Esophagus squamous epithelium (tissue), 4 donors: Measurements from ENCODE around the gene TMEM50B.
"Not testable (repeated sequence)": the region's sequence is repeated elsewhere in the genome, so short reads cannot be mapped to it uniquely, and the experiment has no call there.

Experiments
- POLR2A ChIP-seq, 4 donors: fragments of 450-650 bp; IDR thresholded peaks; one replicate each; pipeline ENCODE4 v1.6.1; 2017; ENCODE audit warnings: antibody characterized with exemption in 4 of 4, mild to moderate bottlenecking in 4 of 4, moderate library complexity in 3 of 4
- TF ChIP-seq, protein P1 (sequence below), 6 experiments: fragments of 450-650 bp in 4 of 6; fragments of 200-600 bp in 2 of 6; sonication (generic) in 2 of 6; IDR thresholded peaks; one replicate each; pipeline ENCODE4 v1.5.1; 2016 to 2019; ENCODE audit warnings: antibody characterized with exemption in 6 of 6, mild to moderate bottlenecking in 4 of 6, moderate library complexity in 4 of 6

DNA sequence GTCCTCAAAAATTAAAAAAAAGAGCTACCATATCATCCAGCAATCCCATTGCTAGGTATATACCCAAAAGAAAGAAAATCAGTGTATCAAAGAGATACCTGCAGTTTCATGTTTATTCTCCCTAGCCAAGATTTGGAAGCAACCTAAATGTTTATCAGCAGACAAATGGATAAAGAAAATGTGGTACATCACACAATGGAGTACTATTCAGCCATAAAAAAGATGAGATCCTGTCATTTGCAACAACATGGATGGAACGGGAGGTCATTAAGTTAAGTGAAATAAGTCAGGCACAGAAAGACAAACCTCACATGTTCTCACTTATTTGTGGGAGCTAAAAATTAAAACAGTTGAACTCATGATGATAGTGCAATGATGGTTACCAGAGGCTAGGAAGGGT lies 27.2 kb upstream of the TMEM50B start:
- not testable (repeated sequence) for TF ChIP-seq POLR2A (IDR thresholded peaks at IDR 0.05)
- TF ChIP-seq, protein P1, sequence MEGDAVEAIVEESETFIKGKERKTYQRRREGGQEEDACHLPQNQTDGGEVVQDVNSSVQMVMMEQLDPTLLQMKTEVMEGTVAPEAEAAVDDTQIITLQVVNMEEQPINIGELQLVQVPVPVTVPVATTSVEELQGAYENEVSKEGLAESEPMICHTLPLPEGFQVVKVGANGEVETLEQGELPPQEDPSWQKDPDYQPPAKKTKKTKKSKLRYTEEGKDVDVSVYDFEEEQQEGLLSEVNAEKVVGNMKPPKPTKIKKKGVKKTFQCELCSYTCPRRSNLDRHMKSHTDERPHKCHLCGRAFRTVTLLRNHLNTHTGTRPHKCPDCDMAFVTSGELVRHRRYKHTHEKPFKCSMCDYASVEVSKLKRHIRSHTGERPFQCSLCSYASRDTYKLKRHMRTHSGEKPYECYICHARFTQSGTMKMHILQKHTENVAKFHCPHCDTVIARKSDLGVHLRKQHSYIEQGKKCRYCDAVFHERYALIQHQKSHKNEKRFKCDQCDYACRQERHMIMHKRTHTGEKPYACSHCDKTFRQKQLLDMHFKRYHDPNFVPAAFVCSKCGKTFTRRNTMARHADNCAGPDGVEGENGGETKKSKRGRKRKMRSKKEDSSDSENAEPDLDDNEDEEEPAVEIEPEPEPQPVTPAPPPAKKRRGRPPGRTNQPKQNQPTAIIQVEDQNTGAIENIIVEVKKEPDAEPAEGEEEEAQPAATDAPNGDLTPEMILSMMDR (IDR thresholded peaks at IDR 0.05), result not testable (repeated sequence)
